Activated CD8-positive, alpha-beta memory T cell treated with anti-CD3 and anti-CD28 coated beads, Interleukin-2, amount 10 ng/mL, durations not matched to agents 7 days and 5 days (primary cell): ENCODE results near the gene MKNK1. TPM values are rescaled to one million over a fixed set of nuclear protein-coding genes. Genes with fewer than 3 reads are reported as not detected.

Source experiments
- ATAC-seq: fragments of 150-1000 bp; cut with Tn5 transposase; one replicate; pipeline ENCODE4 v1.10.0; 2021; ENCODE audit warnings: moderate library complexity
- CTCF ChIA-PET: fragments of 350-600 bp; sonication (Branson Sonifier 250); formaldehyde crosslinking; loops from one replicate; lab custom pipeline; 2021; ENCODE audit warnings: antibody characterized with exemption; lab: Charles Lee
- DNase-seq: peaks from one replicate; pipeline ENCODE4 v3.0.0-alpha.2; 2020
- H3K27ac Mint-ChIP-seq: one replicate; pipeline ENCODE4 v1.8.0; 2021; ENCODE audit warnings: mild to moderate bottlenecking, mixed read lengths
- H3K27me3 Mint-ChIP-seq: one replicate; pipeline ENCODE4 v1.8.0; 2021; ENCODE audit warnings: mixed read lengths
- H3K36me3 Mint-ChIP-seq: one replicate; pipeline ENCODE4 v1.8.0; 2021; ENCODE audit warnings: mild to moderate bottlenecking, mixed read lengths
- H3K4me1 Mint-ChIP-seq: one replicate; pipeline ENCODE4 v1.8.0; 2021; ENCODE audit warnings: mixed read lengths
- H3K4me3 Mint-ChIP-seq: one replicate; pipeline ENCODE4 v1.8.0; 2021; ENCODE audit warnings: mild to moderate bottlenecking, moderate library complexity, mixed read lengths
- H3K9me3 Mint-ChIP-seq: one replicate; pipeline ENCODE4 v1.8.0; 2022; ENCODE audit warnings: low read depth, mixed read lengths
- total RNA-seq, 2 experiments: library from RNA; stranded (reverse); gene quantifications; one replicate each; pipeline ENCODE4 v1.2.3, GENCODE V29; 2021

The MKNK1 gene
- total RNA-seq, 2 experiments from 2014 or later = 70.6 to 78.6 TPM

DNA sequence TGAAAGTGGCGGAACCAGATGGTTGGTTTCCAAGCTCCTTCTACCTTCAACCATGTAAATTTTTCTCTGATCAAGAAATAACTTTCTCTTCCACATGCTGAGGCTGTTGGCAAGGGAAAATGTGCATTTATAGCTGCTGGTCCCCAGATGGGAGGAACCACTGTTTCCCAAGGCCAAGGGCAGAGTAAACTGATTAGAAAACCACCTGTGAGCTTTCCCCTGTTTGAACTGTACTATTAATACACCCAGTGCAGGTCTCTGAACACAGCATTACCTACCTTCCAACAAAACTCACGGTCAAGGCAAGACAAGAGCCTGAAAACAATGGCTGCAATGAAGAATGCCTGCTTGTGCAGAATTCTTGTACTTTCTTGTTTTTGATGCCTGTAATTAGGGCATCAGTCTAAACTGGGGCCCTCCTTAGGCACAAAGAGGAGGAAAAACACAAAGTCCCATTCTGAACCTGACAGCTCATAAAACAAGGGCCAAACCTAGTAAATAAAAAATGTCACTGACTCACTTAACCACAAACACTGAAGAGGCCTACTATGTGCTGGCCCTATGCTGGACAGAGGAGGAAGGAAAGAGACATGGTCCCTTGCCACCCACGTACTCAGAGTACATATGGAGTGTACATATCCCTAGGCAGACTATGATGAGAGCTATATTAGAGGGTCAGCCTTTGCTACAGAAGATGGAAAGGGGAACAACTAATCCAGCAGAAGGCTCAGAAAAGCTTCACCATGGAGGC, 2.6 kb downstream of the MKNK1 start:
- Mint-ChIP-seq H3K4me1 (peaks cover 79% of the 10 kb centered on the region), H3K27ac (no peak overlapping the region), H3K9me3 (no peaks in the 10 kb centered on the region), H3K4me3 (peak overlapping the region; percentile 9), H3K36me3 (peaks cover 36% of the 10 kb centered on the region), H3K27me3 (no peaks in the 10 kb centered on the region)
- ATAC-seq (no peak), DNase-seq (no peak)
- CTCF ChIA-PET = interaction anchor here (0.9 to 1.5 kb wide), 4 partner anchors 17 to 53 kb away, joined by 3 to 7 read pairs (median 3); no protein-coding TSS in a partner anchor

DNA sequence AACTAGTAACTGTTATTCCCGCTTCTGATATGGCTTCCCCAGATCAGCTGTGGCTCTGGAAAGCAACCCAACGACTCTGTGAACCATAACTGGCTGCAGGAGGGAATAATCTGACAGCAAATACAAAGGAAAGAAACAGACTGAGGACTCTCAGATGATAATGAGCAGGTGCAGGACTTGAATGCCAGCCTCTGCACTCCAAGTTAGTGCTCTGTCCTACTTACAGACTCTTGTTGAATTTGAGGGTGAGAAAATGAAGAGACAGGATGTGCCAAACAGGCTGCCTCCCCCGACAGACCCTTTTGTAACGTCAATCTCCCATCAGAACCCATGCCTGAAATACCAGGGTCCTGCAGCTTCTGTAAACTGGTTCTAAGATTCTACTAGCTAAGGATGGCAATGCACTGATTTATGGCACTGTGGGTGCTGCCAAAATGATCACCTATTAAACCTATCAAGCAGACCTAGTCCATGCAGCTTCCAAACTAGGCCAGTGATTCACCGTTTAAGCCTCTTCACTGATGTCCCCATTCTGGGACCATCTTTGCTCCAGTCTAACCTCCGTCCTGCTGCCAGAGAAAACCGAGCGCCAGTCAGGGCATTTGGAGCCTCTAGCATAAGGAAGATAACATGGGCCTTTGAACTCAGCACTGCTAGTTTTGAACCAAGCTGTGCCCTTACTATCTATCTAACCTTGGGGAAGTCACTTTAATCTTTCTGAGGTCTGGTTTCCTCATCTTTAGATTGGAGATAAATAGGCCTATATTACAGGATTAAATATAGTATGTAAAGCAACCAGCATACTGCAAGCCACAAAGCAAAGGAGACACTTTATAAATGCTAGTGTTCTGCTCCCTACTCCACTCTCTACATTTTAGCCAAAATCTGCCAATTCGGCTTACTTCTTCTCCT, 4.8 kb downstream of the MKNK1 start:
- no peaks in the 10 kb centered on the region for H3K9me3 Mint-ChIP-seq
- H3K27me3 Mint-ChIP-seq = no peaks in the 10 kb centered on the region
- peaks cover 77% of the 10 kb centered on the region for H3K4me1 Mint-ChIP-seq
- CTCF ChIA-PET = interaction anchor here (1.6 kb wide), 1 partner anchor 16 kb away, joined by 3 read pairs; no protein-coding TSS in a partner anchor
- no peak for ATAC-seq
- H3K4me3 Mint-ChIP-seq = no peak overlapping the region
- H3K27ac Mint-ChIP-seq = no peak overlapping the region
- DNase-seq = no peak
- H3K36me3 Mint-ChIP-seq = peaks cover 39% of the 10 kb centered on the region

DNA sequence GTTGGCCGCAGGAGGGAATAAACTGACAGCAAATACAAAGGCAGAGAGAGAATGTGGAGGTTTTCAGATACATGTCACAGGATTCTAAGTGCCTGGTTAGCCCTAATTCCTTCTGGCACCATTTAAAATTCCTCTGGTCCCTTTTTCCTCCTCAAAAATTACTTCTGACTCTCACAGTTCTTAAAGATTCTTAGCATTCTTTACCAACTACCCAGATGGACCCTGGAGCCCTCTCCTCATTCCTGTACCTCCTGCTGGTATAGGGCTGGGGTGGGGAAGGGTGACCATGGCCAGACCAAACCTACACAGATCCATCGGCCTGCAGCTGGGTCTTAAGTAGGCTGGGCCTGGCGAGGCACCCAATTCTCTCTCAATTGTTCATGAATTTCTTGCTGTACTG, 7.2 kb downstream of the MKNK1 start:
- H3K27ac Mint-ChIP-seq = no peak overlapping the region
- H3K36me3 Mint-ChIP-seq = peaks cover 58% of the 10 kb centered on the region

DNA sequence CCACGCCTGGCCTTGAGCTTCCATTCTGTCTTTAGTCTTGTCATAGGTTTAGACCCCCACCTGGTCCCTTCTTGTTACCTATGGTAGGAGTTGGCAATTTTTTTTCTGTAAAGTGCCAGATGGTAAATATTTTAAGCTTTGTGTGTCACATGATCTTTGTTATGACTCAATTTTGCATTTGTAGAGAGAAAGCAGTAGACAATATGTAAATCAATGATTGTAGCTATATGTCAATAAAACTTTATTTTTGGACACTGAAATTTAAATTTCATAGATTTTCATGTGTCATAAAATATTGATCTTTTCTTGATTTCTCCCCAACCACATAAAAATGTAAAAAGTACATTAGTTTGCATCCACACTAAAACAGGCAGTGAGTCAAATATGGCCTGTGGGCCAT, 8.0 kb downstream of the MKNK1 start:
- CTCF ChIA-PET = interaction anchor here (1.2 to 3.2 kb wide), 4 partner anchors 9 to 63 kb away, joined by 3 to 17 read pairs (median 5); partner anchors contain the start of gene MKNK1
- Mint-ChIP-seq H3K27ac (no peak overlapping the region), H3K9me3 (no peaks in the 10 kb centered on the region), H3K27me3 (no peaks in the 10 kb centered on the region), H3K4me3 (no peak overlapping the region), H3K36me3 (peaks cover 60% of the 10 kb centered on the region), H3K4me1 (peaks cover 74% of the 10 kb centered on the region)
- ATAC-seq = no peak
- no peak for DNase-seq

More for the DNA sequence above, 7.2 kb downstream of the MKNK1 start:
- no peak overlapping the region for H3K4me3 Mint-ChIP-seq
- no peaks in the 10 kb centered on the region for H3K9me3 Mint-ChIP-seq
- ATAC-seq = no peak
- CTCF ChIA-PET = interaction anchor here (1.4 to 1.8 kb wide), 2 partner anchors 15 to 50 kb away, joined by 5 read pairs; no protein-coding TSS in a partner anchor
- H3K27me3 Mint-ChIP-seq = no peaks in the 10 kb centered on the region
- no peak for DNase-seq
- H3K4me1 Mint-ChIP-seq = peaks cover 74% of the 10 kb centered on the region

DNA sequence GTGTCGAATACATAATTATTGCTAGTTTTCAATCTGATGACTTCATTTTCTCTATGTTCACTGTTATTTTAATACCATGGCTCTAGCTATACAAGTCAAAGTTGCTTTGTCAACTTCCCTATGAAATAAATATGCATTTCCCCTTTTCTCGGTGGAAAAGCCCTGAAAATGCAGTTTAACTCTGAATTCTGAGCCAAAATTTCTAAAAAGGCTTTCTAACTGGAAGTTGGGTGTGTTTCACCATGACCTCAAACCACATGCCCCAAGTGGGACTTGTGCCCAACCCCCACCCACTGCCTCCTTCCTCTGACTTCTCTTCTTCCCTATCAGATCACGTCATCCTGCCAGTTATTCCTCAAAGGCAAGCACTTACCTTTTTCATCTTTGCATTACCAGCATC, 8.9 kb downstream of the MKNK1 start:
- Mint-ChIP-seq H3K4me3 (peak overlapping the region; percentile 56), H3K4me1 (peaks cover 69% of the 10 kb centered on the region)
- CTCF ChIA-PET = interaction anchor here (1.1 to 3.2 kb wide), 4 partner anchors 10 to 62 kb away, joined by 3 to 17 read pairs (median 4); partner anchors contain the start of gene MKNK1

DNA sequence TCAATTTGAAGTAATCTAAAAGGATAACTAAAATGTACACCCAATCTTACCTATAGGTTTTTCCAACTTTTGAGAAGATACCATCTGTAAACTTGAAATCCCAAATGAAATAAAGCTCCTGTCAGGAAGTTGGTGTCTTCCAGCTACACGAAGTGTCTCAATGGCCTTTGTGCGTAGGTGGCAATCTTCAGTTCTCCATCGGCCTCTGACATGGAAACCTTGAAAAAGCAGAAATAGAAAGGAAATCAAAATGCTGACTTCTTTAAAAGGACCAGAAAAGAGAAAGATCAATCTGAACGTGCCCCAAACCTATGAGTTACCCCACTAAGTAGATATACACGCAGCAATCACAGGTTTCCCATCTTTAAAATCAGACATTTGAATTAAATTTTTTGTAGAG, 10.0 kb downstream of the MKNK1 start:
- Mint-ChIP-seq H3K4me1 (peaks cover 59% of the 10 kb centered on the region), H3K27me3 (no peaks in the 10 kb centered on the region), H3K9me3 (no peaks in the 10 kb centered on the region), H3K27ac (peak overlapping the region; percentile 65), H3K36me3 (peaks cover 74% of the 10 kb centered on the region), H3K4me3 (no peak overlapping the region)
- DNase-seq (no peak), ATAC-seq (no peak)
- CTCF ChIA-PET = interaction anchor here (1.1 to 3.2 kb wide), 2 partner anchors 11 to 12 kb away, joined by 3 to 17 read pairs; partner anchors contain the start of gene MKNK1

More for the DNA sequence above, 8.9 kb downstream of the MKNK1 start:
- ATAC-seq (no peak), DNase-seq (peak; percentile 58)
- Mint-ChIP-seq H3K36me3 (peaks cover 67% of the 10 kb centered on the region), H3K9me3 (no peaks in the 10 kb centered on the region), H3K27me3 (no peaks in the 10 kb centered on the region), H3K27ac (peak overlapping the region; percentile 65)

DNA sequence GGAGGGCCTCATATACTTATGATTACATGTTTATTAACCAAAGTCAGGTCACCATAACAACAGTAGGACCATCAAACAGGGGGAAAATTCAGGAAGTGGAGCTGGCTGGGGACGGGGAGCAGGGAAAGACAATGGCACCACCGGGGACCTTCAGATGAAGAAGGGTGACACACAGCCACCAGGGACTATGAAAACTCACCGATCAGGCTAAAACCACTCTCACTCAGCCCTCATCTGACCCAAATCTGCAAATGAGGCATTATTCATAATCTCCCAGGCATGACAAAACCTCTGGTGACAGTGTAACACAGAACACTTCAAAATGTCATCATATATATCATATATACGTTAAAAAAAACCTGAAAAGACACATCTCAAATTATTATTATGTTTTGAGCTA, 11.2 kb downstream of the MKNK1 start:
- Mint-ChIP-seq H3K4me1 (peaks cover 50% of the 10 kb centered on the region), H3K9me3 (no peaks in the 10 kb centered on the region), H3K36me3 (peaks cover 75% of the 10 kb centered on the region), H3K27ac (no peak overlapping the region), H3K27me3 (no peaks in the 10 kb centered on the region), H3K4me3 (no peak overlapping the region)
- CTCF ChIA-PET = interaction anchor here (3.2 kb wide), 1 partner anchor 12 kb away, joined by 17 read pairs; the partner anchor contains the start of gene MKNK1
- ATAC-seq = no peak
- no peak for DNase-seq

DNA sequence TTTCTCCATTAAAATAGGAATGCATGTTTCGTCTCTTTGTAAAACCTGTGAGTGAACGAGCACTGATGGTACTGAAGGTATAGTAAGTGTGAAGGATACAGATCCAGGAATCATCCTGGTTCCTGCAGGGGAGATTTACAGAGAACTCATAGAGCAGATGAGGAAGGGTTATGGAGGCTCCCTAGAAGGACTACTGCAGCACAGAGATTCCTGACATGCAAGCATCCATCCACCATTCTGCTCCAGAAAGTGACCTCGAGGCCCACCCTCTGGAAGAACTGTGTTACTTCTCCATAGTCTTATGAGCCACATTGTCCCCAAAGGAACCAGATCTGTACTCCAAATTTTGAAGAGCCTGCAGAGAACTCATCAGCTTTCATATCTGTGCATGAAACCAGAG, 14.5 kb downstream of the MKNK1 start:
- Mint-ChIP-seq H3K9me3 (no peaks in the 10 kb centered on the region), H3K36me3 (peaks cover 74% of the 10 kb centered on the region), H3K27me3 (no peaks in the 10 kb centered on the region), H3K4me1 (peaks cover 30% of the 10 kb centered on the region), H3K27ac (no peak overlapping the region), H3K4me3 (no peak overlapping the region)
- ATAC-seq (no peak), DNase-seq (no peak)
- CTCF ChIA-PET = interaction anchor here (1.4 kb wide), 1 partner anchor 8 kb away, joined by 3 read pairs; no protein-coding TSS in a partner anchor

DNA sequence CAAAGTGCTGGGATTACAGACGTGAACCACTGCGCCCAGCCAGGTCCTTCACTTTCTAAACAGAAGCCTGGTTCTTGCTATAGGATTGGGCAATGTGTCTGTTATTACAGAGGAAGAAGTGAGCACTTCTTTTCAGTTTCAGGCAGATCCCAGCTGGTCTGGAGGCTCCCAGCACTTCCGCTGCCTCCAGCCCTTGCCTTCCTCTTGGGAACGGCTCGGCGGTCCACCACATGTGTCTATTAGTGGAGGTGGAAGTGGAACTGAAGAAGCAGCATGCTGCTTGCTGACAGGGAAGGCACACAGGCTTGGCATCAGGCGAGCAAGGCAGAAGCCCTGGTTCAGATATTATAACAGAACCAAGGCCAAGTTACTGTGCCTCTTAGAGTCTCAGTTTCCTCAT, 17.0 kb downstream of the MKNK1 start:
- Mint-ChIP-seq H3K36me3 (peaks cover 75% of the 10 kb centered on the region), H3K27me3 (no peaks in the 10 kb centered on the region), H3K9me3 (no peaks in the 10 kb centered on the region), H3K4me3 (no peak overlapping the region), H3K4me1 (peaks cover 31% of the 10 kb centered on the region), H3K27ac (no peak overlapping the region)
- no peak for DNase-seq
- CTCF ChIA-PET = no interaction called here
- ATAC-seq = no peak

DNA sequence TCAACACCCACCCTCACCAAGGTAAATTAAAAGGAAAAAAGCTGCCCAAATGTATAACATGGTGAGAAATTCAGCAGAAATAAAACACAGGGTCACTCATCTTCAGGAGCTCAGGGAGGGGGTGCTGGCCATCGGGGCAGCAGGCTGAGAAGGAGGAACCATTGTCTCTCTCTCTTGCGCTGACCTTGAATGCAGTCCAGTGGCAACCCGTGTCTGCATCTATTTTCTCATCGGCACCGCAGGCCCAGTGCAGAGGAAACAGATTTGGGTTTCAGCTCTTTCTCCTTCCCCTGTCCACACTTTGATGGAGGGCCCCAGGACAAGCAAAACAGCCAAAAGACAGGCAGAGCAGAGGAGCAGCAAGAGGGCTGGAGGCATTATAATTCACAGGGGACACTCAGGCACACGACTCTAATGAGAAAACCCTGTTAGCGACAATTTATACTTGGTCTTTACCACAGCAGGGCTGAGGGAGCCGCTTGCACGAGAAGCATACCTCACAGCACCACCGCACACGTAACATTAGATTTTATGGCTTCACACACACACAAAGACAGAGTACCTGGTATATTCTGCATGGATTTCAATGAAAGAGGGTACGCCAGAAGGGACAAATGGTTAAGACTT, 18.6 kb downstream of the MKNK1 start:
- ATAC-seq (no peak), DNase-seq (no peak)
- Mint-ChIP-seq H3K4me3 (no peak overlapping the region), H3K36me3 (peaks cover 71% of the 10 kb centered on the region), H3K27ac (no peak overlapping the region), H3K9me3 (no peaks in the 10 kb centered on the region), H3K4me1 (peaks cover 34% of the 10 kb centered on the region), H3K27me3 (no peaks in the 10 kb centered on the region)
- CTCF ChIA-PET = no interaction called here

DNA sequence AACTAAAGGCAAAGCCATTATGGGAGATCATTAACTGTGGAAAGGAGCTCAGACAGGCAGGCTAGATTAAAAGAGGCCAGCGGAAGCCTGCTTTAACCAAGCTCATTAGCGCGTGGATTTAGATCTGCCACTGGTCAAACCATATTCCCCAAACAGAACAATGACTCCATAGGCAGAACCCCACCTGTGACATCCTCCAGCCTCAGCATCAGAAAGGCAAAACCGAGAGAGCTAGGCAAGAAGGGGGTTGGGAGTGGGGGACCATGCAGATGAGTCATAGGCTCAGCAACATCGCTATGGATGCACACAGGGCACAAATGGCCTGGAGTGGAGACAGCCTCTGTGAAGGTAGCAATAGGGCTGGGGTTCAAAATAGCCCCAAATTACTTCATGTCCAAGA, 20.6 kb downstream of the MKNK1 start:
- Mint-ChIP-seq H3K36me3 (peaks cover 68% of the 10 kb centered on the region), H3K27ac (peak overlapping the region; percentile 94), H3K9me3 (no peaks in the 10 kb centered on the region), H3K4me3 (no peak overlapping the region), H3K4me1 (peaks cover 50% of the 10 kb centered on the region), H3K27me3 (no peaks in the 10 kb centered on the region)
- ATAC-seq (no peak), DNase-seq (no peak)
- CTCF ChIA-PET = interaction anchor here (1.2 to 5.4 kb wide), 4 partner anchors 21 to 50 kb away, joined by 3 to 38 read pairs (median 13); partner anchors contain the start of genes MKNK1 and MOB3C

DNA sequence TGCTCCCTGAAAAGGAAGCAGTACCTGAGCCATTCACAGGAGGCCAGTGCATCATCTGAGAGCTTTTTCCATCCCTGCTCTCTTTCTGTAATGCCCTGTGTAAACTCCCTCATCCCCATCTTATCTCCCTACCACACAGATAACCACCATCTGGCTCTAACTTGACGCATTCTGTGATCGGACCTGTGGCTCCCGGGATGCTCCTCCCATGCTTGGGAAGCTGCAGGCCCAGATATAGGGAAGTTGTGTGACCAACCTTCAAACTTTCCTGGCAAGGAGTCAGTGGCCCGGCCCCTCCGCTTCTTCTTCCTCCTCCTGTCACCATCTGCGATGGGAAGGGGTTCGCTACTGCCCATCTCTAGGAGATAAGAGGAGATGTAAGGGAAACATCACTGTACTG, 21.1 kb downstream of the MKNK1 start:
- CTCF ChIA-PET = interaction anchor here (0.6 to 5.4 kb wide), 6 partner anchors 13 to 142 kb away, joined by 3 to 38 read pairs (median 6); partner anchors contain the start of genes MKNK1 and MOB3C

More for the DNA sequence above, 21.1 kb downstream of the MKNK1 start:
- no peaks in the 10 kb centered on the region for H3K27me3 Mint-ChIP-seq
- DNase-seq (no peak), ATAC-seq (no peak)
- peaks cover 71% of the 10 kb centered on the region for H3K36me3 Mint-ChIP-seq
- peaks cover 54% of the 10 kb centered on the region for H3K4me1 Mint-ChIP-seq
- H3K27ac Mint-ChIP-seq = peak overlapping the region; percentile 94
- H3K9me3 Mint-ChIP-seq = no peaks in the 10 kb centered on the region
- H3K4me3 Mint-ChIP-seq = no peak overlapping the region
